ENCODE measurements around the gene CFAP100.

CFAP100 gene

GRCh38 chr3:126406389-126407296, 11.9 kb downstream of the CFAP100 start:
- DNase-seq = no peak

GRCh38 chr3:126407412-126408044, 12.8 kb downstream of the CFAP100 start:
- DNase-seq = no peak

GRCh38 chr3:126408099-126408498, 13.4 kb downstream of the CFAP100 start:
- DNase-seq = no peak

- DNase-seq = no peak
These were observed 18.4 kb downstream of the CFAP100 start for GRCh38 chr3:126412841-126413692.

DNA sequence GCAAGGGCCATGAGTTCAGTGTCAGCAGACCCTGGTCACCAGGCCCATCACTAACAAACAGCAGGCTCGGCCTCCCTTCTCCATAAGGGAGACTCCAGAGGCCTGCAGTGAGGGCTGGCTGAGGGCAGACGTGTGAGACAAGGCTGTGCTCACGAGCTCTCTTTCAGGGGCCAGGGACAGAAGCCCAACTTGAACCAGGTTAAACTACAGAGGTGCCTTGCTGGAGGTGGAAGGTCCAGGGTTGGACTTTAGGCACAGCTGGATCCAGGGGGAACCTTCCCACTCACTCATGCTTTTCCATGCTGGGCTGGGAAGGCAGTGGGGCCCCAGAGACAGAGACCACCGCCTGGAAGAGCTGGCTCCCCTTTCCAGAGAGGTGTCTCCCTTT, 19.0 kb downstream of the CFAP100 start:
- DNase-seq = no peak

- DNase-seq = no peak
These were observed 19.7 kb downstream of the CFAP100 start for GRCh38 chr3:126414406-126414805.

- no peak for DNase-seq
These were observed 20.4 kb downstream of the CFAP100 start for GRCh38 chr3:126414961-126415660.

- peak; percentile 49 for DNase-seq
These were observed 21.2 kb downstream of the CFAP100 start for GRCh38 chr3:126415661-126416591.

- peak; percentile 21 for DNase-seq
These were observed 22.2 kb downstream of the CFAP100 start for GRCh38 chr3:126416943-126417342.

DNA sequence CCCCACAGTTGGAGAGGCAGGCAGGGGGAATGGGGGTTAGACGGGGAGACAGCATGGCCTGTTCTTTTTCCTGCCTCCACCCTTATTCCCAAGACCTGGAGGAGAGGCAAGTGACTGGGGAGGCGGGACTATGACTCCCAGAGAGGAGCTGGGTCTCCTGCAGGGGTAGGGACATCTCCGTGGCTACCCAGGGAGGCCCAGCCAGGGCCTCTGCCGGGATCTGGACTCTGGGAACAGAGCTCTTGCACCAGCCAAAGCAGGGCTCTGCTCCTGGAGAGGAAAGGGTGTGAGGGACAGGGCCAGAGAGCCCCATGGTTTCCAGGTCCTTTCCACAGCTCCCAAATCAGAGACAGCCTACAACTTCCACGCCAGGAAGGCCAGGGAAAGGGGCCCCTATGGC, 22.8 kb downstream of the CFAP100 start:
- no peak for DNase-seq

DNA sequence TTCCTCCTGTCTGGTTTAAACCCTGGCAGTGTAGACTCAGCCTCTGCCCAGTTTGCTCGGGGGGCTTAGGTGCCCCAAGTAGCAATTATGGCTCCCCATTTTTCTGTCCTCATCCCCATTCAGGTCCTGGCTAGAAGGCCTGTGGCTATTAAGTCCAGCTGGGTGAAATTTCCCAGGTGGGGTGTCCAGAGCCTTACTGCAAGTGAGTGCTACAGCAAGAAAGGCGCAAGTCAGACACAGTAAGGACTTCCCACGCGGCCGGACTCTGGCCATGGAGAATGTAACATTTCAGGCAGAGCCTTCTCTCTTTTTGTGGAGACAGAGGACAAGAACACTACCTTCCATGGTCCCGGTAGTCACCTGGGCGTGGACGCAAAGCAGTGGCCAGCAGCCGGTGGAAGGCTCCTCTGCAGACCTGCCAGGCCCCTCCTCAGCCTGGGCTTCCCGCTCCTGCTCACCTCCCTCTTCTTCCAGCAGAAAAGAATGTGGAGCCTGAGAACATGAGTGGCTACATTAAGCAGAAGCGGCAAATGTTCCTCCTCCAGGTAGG, 23.3 kb downstream of the CFAP100 start:
- peak; percentile 19 for DNase-seq

GRCh38 chr3:126418661-126419131, 24.0 kb downstream of the CFAP100 start:
- DNase-seq = peak; percentile 35

- DNase-seq = peak; percentile 42
These were observed 24.5 kb downstream of the CFAP100 start for GRCh38 chr3:126419151-126419703.

GRCh38 chr3:126419886-126420786, 25.4 kb downstream of the CFAP100 start:
- peak; percentile 53 for DNase-seq

GRCh38 chr3:126421573-126422119, 26.9 kb downstream of the CFAP100 start:
- DNase-seq = no peak

DNA sequence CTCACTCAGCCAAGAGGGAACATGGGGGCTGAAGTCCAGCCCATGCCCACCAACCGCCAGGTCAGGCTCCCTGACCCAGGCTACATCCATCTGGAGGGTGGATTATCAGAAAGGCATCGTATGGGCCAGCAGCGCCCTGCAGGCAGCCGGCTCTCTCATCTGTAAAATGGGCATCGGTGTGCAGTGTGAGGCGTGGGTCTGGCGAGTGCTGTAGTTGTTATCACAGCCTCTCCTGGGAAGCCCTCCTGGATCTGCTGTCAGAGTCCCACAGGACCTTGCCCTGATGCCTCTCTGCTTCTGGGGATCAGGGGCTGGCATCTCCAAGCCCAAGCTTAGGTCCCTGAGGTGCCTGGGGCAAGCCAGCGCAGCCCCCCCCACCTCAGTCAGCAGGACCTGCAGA, 27.4 kb downstream of the CFAP100 start:
- DNase-seq = no peak

- no peak for DNase-seq
These were observed 27.9 kb downstream of the CFAP100 start for GRCh38 chr3:126422571-126423091.

GRCh38 chr3:126423191-126424038, 28.7 kb downstream of the CFAP100 start:
- DNase-seq = no peak

Measured in activated CD8-positive, alpha-beta memory T cell treated with anti-CD3 and anti-CD28 coated beads for 24 hours (primary cell).